ENCODE data around the gene PIP5K1C.

Gene PIP5K1C

GRCh38 chr19:3700242-3701032 is at the start of gene PIP5K1C:
Gene PIP5K1C (minus strand): TSS chr19:3700468. CDS start chr19:3700390, 78 bp downstream.
- DNase-seq = peak; percentile 92

GRCh38 chr19:3748965-3749364 is 48.7 kb upstream of the PIP5K1C start:
- DNase-seq = no peak

- DNase-seq = no peak
These were observed 46.2 kb upstream of the PIP5K1C start for GRCh38 chr19:3746371-3747056.

- DNase-seq = no peak
These were observed 45.2 kb upstream of the PIP5K1C start for GRCh38 chr19:3745363-3746045.

- DNase-seq = no peak
These were observed 43.2 kb upstream of the PIP5K1C start for GRCh38 chr19:3743486-3743885.

- DNase-seq = no peak
These were observed 40.2 kb upstream of the PIP5K1C start for GRCh38 chr19:3740431-3740830.

GRCh38 chr19:3738477-3739220 is 38.4 kb upstream of the PIP5K1C start:
- DNase-seq = no peak

- DNase-seq = no peak
These were observed 37.4 kb upstream of the PIP5K1C start for GRCh38 chr19:3737487-3738205.

GRCh38 chr19:3736106-3736724 is 35.9 kb upstream of the PIP5K1C start:
- no peak for DNase-seq

- no peak for DNase-seq
These were observed 34.0 kb upstream of the PIP5K1C start for GRCh38 chr19:3734310-3734600.

- DNase-seq = no peak
These were observed 33.5 kb upstream of the PIP5K1C start for GRCh38 chr19:3733549-3734309.

GRCh38 chr19:3732108-3732507 is 31.8 kb upstream of the PIP5K1C start:
- no peak for DNase-seq

- DNase-seq = no peak
These were observed 30.2 kb upstream of the PIP5K1C start for GRCh38 chr19:3730457-3730958.

- no peak for DNase-seq
These were observed 25.5 kb upstream of the PIP5K1C start for GRCh38 chr19:3725640-3726310.

GRCh38 chr19:3725121-3725520 is 24.9 kb upstream of the PIP5K1C start:
- DNase-seq = no peak

GRCh38 chr19:3723883-3724282 is 23.6 kb upstream of the PIP5K1C start:
- DNase-seq = no peak

GRCh38 chr19:3723110-3723488 is 22.8 kb upstream of the PIP5K1C start:
- DNase-seq = no peak

GRCh38 chr19:3722443-3723109 is 22.3 kb upstream of the PIP5K1C start:
- DNase-seq = no peak

GRCh38 chr19:3721887-3722442 is 21.7 kb upstream of the PIP5K1C start:
- DNase-seq = no peak

Measured in femur (tissue), 1 donor.